ENCODE data around the gene SIL1.

DNA sequence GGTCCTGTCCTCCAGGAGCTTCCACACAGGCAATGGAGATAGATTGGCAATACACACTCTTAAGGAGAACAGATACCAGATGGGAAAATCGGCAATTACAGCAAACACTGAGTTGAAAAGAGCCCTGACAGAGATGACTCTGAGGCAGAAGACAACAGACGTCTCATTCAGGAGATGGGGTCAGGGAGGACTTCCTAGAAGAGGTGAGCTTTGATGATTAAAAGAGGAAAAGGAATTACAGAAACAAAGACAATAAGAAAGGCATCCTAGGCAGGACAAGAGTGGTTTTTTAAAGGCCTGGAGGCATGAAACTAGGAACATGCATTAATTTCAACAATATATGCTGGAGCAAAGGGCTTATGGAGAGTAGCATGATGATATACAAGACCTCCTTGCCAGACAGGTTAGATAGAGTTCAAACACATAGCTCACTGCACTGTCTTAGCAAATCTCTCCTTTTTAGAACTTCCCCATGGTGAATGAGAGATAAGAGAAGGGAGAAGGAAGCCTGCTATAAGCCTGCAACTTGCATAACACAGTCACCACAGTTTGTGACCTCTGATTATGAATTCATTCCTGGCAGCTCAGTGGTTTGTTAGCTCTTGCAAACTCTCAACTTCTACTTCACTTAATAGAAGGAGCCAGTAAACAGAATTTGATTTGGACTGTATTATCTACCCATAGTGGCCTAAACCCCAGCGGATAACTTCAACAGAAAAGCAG is 48.5 kb downstream of the SIL1 start:
- no peak for TF ChIP-seq EP300 (IDR thresholded peaks at IDR 0.05)
- TF ChIP-seq, protein P1, sequence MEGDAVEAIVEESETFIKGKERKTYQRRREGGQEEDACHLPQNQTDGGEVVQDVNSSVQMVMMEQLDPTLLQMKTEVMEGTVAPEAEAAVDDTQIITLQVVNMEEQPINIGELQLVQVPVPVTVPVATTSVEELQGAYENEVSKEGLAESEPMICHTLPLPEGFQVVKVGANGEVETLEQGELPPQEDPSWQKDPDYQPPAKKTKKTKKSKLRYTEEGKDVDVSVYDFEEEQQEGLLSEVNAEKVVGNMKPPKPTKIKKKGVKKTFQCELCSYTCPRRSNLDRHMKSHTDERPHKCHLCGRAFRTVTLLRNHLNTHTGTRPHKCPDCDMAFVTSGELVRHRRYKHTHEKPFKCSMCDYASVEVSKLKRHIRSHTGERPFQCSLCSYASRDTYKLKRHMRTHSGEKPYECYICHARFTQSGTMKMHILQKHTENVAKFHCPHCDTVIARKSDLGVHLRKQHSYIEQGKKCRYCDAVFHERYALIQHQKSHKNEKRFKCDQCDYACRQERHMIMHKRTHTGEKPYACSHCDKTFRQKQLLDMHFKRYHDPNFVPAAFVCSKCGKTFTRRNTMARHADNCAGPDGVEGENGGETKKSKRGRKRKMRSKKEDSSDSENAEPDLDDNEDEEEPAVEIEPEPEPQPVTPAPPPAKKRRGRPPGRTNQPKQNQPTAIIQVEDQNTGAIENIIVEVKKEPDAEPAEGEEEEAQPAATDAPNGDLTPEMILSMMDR (IDR thresholded peaks at IDR 0.05), result no peak
- TF ChIP-seq POLR2A (IDR thresholded peaks at IDR 0.05), result no peak
- no peak for TF ChIP-seq POLR2AphosphoS5 (IDR thresholded peaks at IDR 0.05)
